IPS-20b (cell line): ENCODE results near the gene ENOX1.

Experiments used
- H3K27ac ChIP-seq: one replicate; pipeline ENCODE4 v1.5.1; 2013; ENCODE audit warnings: low read length
- H3K27me3 ChIP-seq: 2 replicates; pipeline ENCODE4 v1.6.1; 2013; ENCODE audit warnings: mild to moderate bottlenecking, low read length, inconsistent platforms; ENCODE audit not compliant: insufficient read depth
- H3K36me3 ChIP-seq: 2 replicates; pipeline ENCODE4 v1.6.1; 2013; ENCODE audit warnings: low read depth, mild to moderate bottlenecking, inconsistent platforms, low read length, moderate library complexity; ENCODE audit not compliant: insufficient read depth
- H3K4me1 ChIP-seq: 2 replicates; pipeline ENCODE4 v1.6.1; 2013; ENCODE audit warnings: mild to moderate bottlenecking, control low read depth, inconsistent platforms, low read length, moderate library complexity; ENCODE audit not compliant: insufficient read depth
- H3K4me3 ChIP-seq: 2 replicates; pipeline ENCODE4 v1.5.1; 2013; ENCODE audit warnings: mild to moderate bottlenecking, low read length, inconsistent platforms
- H3K9ac ChIP-seq: 2 replicates; pipeline ENCODE4 v1.6.1; 2013; ENCODE audit warnings: low read depth, mild to moderate bottlenecking, inconsistent platforms, low read length, moderate library complexity
- H3K9me3 ChIP-seq: 2 replicates; pipeline ENCODE4 v1.6.1; 2013; ENCODE audit warnings: mild to moderate bottlenecking, low read depth, low read length, inconsistent platforms; ENCODE audit not compliant: insufficient read depth

ENOX1 gene

DNA sequence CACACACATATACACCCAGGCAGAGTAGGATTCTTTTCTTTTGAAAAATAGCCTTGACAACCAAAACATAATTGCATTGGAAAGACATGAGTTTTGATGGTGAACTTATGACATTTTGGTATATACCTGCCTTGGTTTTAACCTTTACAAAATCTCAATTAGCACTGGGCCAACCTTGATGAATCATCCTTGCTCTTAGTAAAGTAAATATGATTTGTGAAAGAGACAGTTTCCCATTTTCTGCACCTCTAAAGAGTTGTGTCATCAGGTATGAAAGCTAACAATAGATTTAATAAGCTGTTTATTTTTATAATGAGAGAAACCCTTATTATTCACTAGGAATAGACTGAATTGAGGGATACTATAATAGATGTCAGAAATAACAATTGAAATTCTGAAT lies 15.7 kb upstream of the ENOX1 start:
- no peaks in the 10 kb centered on the region for H3K9me3 ChIP-seq
- H3K4me3 ChIP-seq = no peak overlapping the region
- H3K9ac ChIP-seq = no peak overlapping the region
- H3K27ac ChIP-seq = no peak overlapping the region
- H3K27me3 ChIP-seq = no peaks in the 10 kb centered on the region
- H3K4me1 ChIP-seq = peaks cover 13% of the 10 kb centered on the region; the same call in 1 of the 2 replicates
- no peaks in the 10 kb centered on the region for H3K36me3 ChIP-seq

DNA sequence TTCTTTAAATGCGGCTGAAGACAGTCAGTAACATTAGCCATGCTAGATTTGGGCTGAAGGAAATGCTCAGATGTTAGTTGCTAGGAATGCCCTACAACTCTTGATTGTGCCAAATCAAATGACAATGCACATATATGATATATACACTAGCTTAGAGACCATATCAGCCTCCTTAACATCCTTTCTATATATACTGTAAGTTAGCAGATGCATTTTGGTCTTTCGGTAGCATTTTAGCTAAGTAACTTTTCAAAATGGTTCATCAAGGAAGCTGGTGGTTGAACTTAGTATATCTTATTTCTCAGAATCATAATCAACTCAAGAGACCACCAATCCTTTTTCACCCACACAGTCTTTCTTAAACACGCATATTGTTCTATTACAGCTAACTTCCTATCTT lies 14.1 kb upstream of the ENOX1 start:
- no peak overlapping the region for H3K27ac ChIP-seq
- no peaks in the 10 kb centered on the region for H3K27me3 ChIP-seq
- no peak overlapping the region for H3K4me3 ChIP-seq
- peaks cover 12% of the 10 kb centered on the region; the same call in 1 of the 2 replicates for H3K4me1 ChIP-seq
- H3K9ac ChIP-seq = no peak overlapping the region
- H3K9me3 ChIP-seq = no peaks in the 10 kb centered on the region
- H3K36me3 ChIP-seq = no peaks in the 10 kb centered on the region

DNA sequence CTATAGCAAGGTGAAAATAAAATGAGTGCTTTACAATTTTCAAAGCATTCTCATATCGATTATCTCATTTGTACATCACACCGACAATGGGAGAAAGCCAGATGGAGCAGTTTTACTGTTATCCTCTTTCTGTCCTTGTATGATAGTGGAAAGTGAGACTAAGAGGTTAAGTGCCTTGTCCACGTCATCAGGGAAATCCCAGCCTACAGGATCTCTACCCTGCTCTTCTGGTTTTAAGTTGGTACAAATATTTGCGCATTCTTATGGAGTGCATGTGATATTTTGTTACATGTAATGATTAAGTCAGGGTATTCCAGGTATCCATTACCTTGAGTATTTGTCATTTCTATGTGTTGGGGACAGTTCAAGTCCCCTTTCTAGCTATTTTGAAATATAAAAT lies 12.4 kb upstream of the ENOX1 start:
- Histone ChIP-seq H3K4me1 (peaks cover under 1% of the 10 kb centered on the region; the same call in 1 of the 2 replicates), H3K4me3 (no peak overlapping the region), H3K27me3 (no peaks in the 10 kb centered on the region), H3K27ac (no peak overlapping the region), H3K9me3 (no peaks in the 10 kb centered on the region), H3K36me3 (no peaks in the 10 kb centered on the region), H3K9ac (no peak overlapping the region)

GRCh38 chr13:43797869-43798268 lies 11.1 kb upstream of the ENOX1 start:
- Histone ChIP-seq H3K4me3 (no peak overlapping the region), H3K36me3 (no peaks in the 10 kb centered on the region), H3K9ac (no peak overlapping the region), H3K27ac (no peak overlapping the region), H3K27me3 (no peaks in the 10 kb centered on the region), H3K9me3 (no peaks in the 10 kb centered on the region), H3K4me1 (no peaks in the 10 kb centered on the region)

- no peak overlapping the region for H3K27ac ChIP-seq
- no peak overlapping the region for H3K4me3 ChIP-seq
- no peaks in the 10 kb centered on the region for H3K36me3 ChIP-seq
- H3K27me3 ChIP-seq = no peaks in the 10 kb centered on the region
- H3K4me1 ChIP-seq = no peaks in the 10 kb centered on the region
- no peaks in the 10 kb centered on the region for H3K9me3 ChIP-seq
- H3K9ac ChIP-seq = no peak overlapping the region
These were observed 10.4 kb upstream of the ENOX1 start for GRCh38 chr13:43797159-43797558.

- H3K27ac ChIP-seq = no peak overlapping the region
- no peak overlapping the region for H3K4me3 ChIP-seq
- H3K4me1 ChIP-seq = no peaks in the 10 kb centered on the region
- H3K9me3 ChIP-seq = no peaks in the 10 kb centered on the region
- no peaks in the 10 kb centered on the region for H3K36me3 ChIP-seq
- no peak overlapping the region for H3K9ac ChIP-seq
- peaks cover 5% of the 10 kb centered on the region; the same call in 1 of the 2 replicates for H3K27me3 ChIP-seq
These were observed 7.6 kb upstream of the ENOX1 start for GRCh38 chr13:43794416-43794815.

GRCh38 chr13:43792076-43792881 lies 5.5 kb upstream of the ENOX1 start:
- Histone ChIP-seq H3K9ac (no peak overlapping the region), H3K4me3 (no peak overlapping the region), H3K9me3 (no peaks in the 10 kb centered on the region), H3K27me3 (peaks cover 24% of the 10 kb centered on the region), H3K27ac (no peak overlapping the region), H3K4me1 (peaks cover 8% of the 10 kb centered on the region; the same call in 1 of the 2 replicates), H3K36me3 (no peaks in the 10 kb centered on the region)

DNA sequence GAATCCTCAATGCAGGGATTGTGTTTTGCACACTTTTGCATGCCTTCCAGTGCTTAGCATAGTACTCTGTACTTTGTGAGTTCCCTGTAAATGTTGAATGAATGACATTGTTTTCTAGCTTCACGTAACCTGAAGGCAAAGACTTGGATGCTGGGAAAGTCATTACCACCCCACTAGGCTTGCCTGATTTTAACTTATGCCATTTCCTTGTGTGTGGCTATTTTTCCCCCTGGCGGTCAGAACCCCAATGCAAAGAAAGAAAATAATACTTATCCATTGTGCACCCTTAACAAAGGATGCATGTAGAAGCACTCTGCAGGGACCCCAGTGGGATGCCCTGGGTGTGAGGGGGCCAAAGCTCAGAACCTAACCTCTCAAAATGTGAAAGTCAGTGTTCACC lies 1.2 kb upstream of the ENOX1 start:
- H3K27ac ChIP-seq = no peak overlapping the region
- no peaks in the 10 kb centered on the region for H3K36me3 ChIP-seq
- H3K4me1 ChIP-seq = peaks cover 11% of the 10 kb centered on the region; the same call in 1 of the 2 replicates
- H3K9me3 ChIP-seq = no peaks in the 10 kb centered on the region
- H3K4me3 ChIP-seq = peak overlapping the region; percentile 76
- H3K27me3 ChIP-seq = peaks cover 67% of the 10 kb centered on the region
- no peak overlapping the region for H3K9ac ChIP-seq

DNA sequence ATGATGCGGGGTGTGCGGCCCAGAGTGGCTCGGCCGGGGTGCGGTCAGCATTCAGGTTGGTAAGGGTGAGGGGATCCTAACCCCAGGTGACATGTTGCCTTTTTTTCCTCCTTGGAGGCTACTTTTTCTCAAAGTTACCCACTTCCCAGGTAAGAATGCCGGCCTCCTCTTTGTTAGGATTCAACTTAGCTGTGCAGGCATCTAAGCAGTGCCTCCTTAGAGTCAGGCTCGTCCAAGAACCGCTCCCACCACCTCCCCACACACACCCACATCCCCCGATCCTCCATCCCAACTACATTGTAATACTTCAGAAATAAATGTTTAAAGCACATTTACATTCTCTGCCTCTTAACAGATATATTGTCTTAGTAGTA lies 733 bp upstream of the ENOX1 start:
- H3K36me3 ChIP-seq = no peaks in the 10 kb centered on the region
- no peak overlapping the region for H3K27ac ChIP-seq
- H3K9me3 ChIP-seq = no peaks in the 10 kb centered on the region
- peaks cover 72% of the 10 kb centered on the region for H3K27me3 ChIP-seq
- peak overlapping the region; percentile 76 for H3K4me3 ChIP-seq
- peaks cover 11% of the 10 kb centered on the region; the same call in 1 of the 2 replicates for H3K4me1 ChIP-seq
- H3K9ac ChIP-seq = no peak overlapping the region; the same call in 1 of the 2 replicates

GRCh38 chr13:43786472-43786765 lies 353 bp downstream of the ENOX1 start:
- Histone ChIP-seq H3K9ac (no peak overlapping the region), H3K27ac (no peak overlapping the region), H3K4me3 (peak overlapping the region; percentile 76), H3K4me1 (peaks cover 11% of the 10 kb centered on the region; the same call in 1 of the 2 replicates), H3K9me3 (no peaks in the 10 kb centered on the region), H3K36me3 (no peaks in the 10 kb centered on the region), H3K27me3 (peaks cover 83% of the 10 kb centered on the region)

- Histone ChIP-seq H3K27ac (no peak overlapping the region), H3K27me3 (peaks cover 89% of the 10 kb centered on the region), H3K4me1 (peaks cover 11% of the 10 kb centered on the region; the same call in 1 of the 2 replicates), H3K9ac (no peak overlapping the region), H3K36me3 (no peaks in the 10 kb centered on the region), H3K4me3 (peak overlapping the region; percentile 76), H3K9me3 (no peaks in the 10 kb centered on the region)
These were observed 911 bp downstream of the ENOX1 start for GRCh38 chr13:43785650-43786471.

- peak overlapping the region; percentile 76 for H3K4me3 ChIP-seq
- peaks cover 11% of the 10 kb centered on the region; the same call in 1 of the 2 replicates for H3K4me1 ChIP-seq
- H3K27me3 ChIP-seq = peaks cover 94% of the 10 kb centered on the region
- no peaks in the 10 kb centered on the region for H3K9me3 ChIP-seq
- H3K9ac ChIP-seq = no peak overlapping the region
- no peak overlapping the region for H3K27ac ChIP-seq
- no peaks in the 10 kb centered on the region for H3K36me3 ChIP-seq
These were observed 1.5 kb downstream of the ENOX1 start for GRCh38 chr13:43785261-43785649.
